ENCODE measurements around the gene COA3. TPM values are rescaled to one million over a fixed set of nuclear protein-coding genes. Genes with fewer than 3 reads are reported as not detected.

Gene COA3
- total RNA-seq, 1 experiment from 2014 or later, result 74.2 TPM

DNA sequence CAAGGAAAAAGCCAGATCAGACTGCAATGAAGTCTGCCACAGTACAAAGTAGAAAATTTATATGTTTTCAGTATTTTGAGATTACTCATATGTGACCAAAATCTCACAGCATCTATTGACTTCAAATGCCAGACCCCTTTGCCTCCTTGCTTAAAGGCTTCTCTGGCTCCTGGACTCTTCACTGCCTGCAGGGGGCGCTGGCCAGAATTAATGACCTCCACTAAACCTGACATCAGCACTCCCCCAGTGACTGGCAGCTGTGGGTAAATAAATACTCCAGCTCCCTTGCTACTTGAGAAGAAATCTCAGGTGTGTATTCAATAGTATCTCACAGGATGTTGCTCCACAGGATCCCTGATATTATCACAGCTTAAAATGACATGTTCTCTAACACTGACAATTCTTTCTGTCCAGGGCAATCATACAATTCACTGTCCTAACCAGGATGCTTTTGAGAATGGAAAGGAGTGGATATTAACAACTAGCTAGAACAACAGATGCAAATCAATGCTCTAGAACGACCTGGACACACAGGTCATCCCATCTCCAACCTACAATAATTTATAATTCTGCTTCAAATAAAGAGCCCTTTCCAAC lies 21.5 kb upstream of the COA3 start:
- TF ChIP-seq, protein P1, sequence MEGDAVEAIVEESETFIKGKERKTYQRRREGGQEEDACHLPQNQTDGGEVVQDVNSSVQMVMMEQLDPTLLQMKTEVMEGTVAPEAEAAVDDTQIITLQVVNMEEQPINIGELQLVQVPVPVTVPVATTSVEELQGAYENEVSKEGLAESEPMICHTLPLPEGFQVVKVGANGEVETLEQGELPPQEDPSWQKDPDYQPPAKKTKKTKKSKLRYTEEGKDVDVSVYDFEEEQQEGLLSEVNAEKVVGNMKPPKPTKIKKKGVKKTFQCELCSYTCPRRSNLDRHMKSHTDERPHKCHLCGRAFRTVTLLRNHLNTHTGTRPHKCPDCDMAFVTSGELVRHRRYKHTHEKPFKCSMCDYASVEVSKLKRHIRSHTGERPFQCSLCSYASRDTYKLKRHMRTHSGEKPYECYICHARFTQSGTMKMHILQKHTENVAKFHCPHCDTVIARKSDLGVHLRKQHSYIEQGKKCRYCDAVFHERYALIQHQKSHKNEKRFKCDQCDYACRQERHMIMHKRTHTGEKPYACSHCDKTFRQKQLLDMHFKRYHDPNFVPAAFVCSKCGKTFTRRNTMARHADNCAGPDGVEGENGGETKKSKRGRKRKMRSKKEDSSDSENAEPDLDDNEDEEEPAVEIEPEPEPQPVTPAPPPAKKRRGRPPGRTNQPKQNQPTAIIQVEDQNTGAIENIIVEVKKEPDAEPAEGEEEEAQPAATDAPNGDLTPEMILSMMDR (conservative IDR thresholded peaks at IDR 0.05), result peak; percentile 91
- Histone ChIP-seq H3K4me1 (ENCODE audit: insufficient read depth, low read length) (no peaks in the 10 kb centered on the region), H3K23me2 (ENCODE audit: insufficient read length, low read depth, low read length, poor library complexity, severe bottlenecking) (peaks cover 6% of the 10 kb centered on the region), H3K23ac (ENCODE audit: insufficient read length, low read depth, low read length) (no peak overlapping the region), H3K4me2 (ENCODE audit: insufficient read depth, insufficient read length, low read length) (no peak overlapping the region), H3K27me3 (ENCODE audit: insufficient read depth, low read length) (no peaks in the 10 kb centered on the region), H3K4ac (ENCODE audit: low read depth, low read length) (no peak overlapping the region), H2BK20ac (ENCODE audit: low read depth, low read length, poor library complexity, severe bottlenecking) (no peak overlapping the region), H3K27ac (ENCODE audit: insufficient read length, low read depth, low read length) (no peak overlapping the region), H4K20me1 (ENCODE audit: control insufficient read depth, insufficient read depth, insufficient read length) (no peaks in the 10 kb centered on the region), H2AK5ac (ENCODE audit: insufficient read length, low read length) (no peak overlapping the region), H3K79me1 (ENCODE audit: insufficient read depth, low read depth, low read length, poor library complexity, severe bottlenecking) (no peaks in the 10 kb centered on the region), H3K9ac (ENCODE audit: extremely low read depth, insufficient read length, low read length) (no peak overlapping the region), H4K91ac (ENCODE audit: insufficient read length, low read depth, low read length) (no peak overlapping the region), H2AFZ (ENCODE audit: low read length) (no peak overlapping the region), H3T11ph (ENCODE audit: low read length) (no peak overlapping the region), H3K9me3 (ENCODE audit: control insufficient read depth, low read depth, low read length) (no peaks in the 10 kb centered on the region), H2BK15ac (ENCODE audit: low read depth, low read length) (no peak overlapping the region), H4K8ac (replicated peaks; ENCODE audit: insufficient read length, low read depth, low read length) (no peak overlapping the region), H3K14ac (ENCODE audit: insufficient read depth, low read length) (no peak overlapping the region), H3K56ac (ENCODE audit: insufficient read length, low read depth, low read length) (no peak overlapping the region), H2BK5ac (ENCODE audit: insufficient read length, low read length) (no peak overlapping the region), H2BK120ac (ENCODE audit: low read depth, low read length, poor library complexity, severe bottlenecking) (no peak overlapping the region), H3K18ac (ENCODE audit: insufficient read length, low read depth, low read length) (no peak overlapping the region), H4K5ac (ENCODE audit: insufficient read length, low read depth, low read length) (no peak overlapping the region), H3K79me2 (ENCODE audit: insufficient read depth, low read length) (peaks cover 3% of the 10 kb centered on the region; the same call in 1 of the 2 replicates), H2BK12ac (ENCODE audit: insufficient read length, low read depth, low read length) (no peak overlapping the region)
- no peaks in the 10 kb centered on the region for H3K27me3 Mint-ChIP-seq (ENCODE audit: low read depth)
- peak; percentile 89 for DNase-seq
- H3K4me3 Mint-ChIP-seq, result no peak overlapping the region
- peak overlapping the region in 2 of 3 experiments; percentile 28 to 55; a peak in 1 of 7 replicates for H3K27ac Mint-ChIP-seq
- H3K36me3 Mint-ChIP-seq (ENCODE audit: insufficient read depth in 1 of 3, low read depth in 3 of 3), result peaks cover 19 to 68% (median 49%) of the 10 kb centered on the region in 3 experiments
- no CpG with 5 or more reads among the region's 2 CpGs for WGBS (ENCODE audit: extremely low coverage, insufficient read length, low lambda C conversion rate)
- H3K4me1 Mint-ChIP-seq, result peaks cover 6 to 7% of the 10 kb centered on the region in 2 experiments
- no peaks in the 10 kb centered on the region for H3K9me3 Mint-ChIP-seq

Data from H9 (cell line).